ENCODE measurements around the gene NUP85.
"Not testable (repeated sequence)": the region's sequence is repeated elsewhere in the genome, so short reads cannot be mapped to it uniquely, and the experiment has no call there.

NUP85 gene

GRCh38 chr17:75242461-75243042, 37.1 kb downstream of the NUP85 start:
- DNase-seq: no peak

DNA sequence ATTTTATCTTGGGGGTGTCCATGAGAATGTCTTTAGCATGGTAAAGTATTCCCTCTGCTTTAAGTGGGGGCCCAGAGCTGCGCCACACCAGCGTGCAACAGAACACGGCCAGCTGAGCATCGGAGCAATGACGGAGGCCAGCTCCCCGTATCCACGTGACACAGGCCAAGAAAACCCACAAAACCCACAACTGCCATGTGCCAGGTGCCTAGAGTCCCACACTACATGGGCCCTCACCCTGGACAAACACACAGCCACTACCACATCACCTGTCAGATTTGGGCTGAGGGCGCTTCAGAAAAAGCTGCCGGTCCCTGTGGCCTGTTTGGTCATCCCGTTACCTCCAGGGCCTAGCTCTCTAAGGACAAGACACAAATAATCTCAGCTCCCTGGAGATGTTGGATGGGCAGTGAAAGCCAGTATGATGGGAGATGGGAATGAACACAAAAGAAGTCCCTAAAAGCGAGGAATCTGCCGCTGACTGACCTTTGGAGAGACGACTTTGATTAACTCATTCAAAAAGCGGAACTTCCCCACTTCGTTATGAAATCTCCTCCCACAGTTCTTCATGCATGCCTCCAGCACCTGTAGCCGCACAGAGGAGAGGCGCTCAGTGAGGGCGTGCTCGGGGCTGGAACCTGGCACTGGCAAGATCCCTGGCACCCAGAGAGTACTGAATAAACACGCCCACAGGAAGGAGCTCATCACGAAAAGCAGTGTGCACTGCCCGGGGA, 38.8 kb downstream of the NUP85 start:
- no peak for DNase-seq

GRCh38 chr17:75245011-75245410, 39.5 kb downstream of the NUP85 start:
- DNase-seq: no peak

- no peak for DNase-seq
Observed at GRCh38 chr17:75246404-75246803, 40.9 kb downstream of the NUP85 start.

GRCh38 chr17:75249564-75249963, 44.1 kb downstream of the NUP85 start:
- no peak for DNase-seq

GRCh38 chr17:75250009-75250471, 44.6 kb downstream of the NUP85 start:
- DNase-seq: no peak

- DNase-seq: no peak
Observed at GRCh38 chr17:75252039-75252816, 46.7 kb downstream of the NUP85 start.

DNA sequence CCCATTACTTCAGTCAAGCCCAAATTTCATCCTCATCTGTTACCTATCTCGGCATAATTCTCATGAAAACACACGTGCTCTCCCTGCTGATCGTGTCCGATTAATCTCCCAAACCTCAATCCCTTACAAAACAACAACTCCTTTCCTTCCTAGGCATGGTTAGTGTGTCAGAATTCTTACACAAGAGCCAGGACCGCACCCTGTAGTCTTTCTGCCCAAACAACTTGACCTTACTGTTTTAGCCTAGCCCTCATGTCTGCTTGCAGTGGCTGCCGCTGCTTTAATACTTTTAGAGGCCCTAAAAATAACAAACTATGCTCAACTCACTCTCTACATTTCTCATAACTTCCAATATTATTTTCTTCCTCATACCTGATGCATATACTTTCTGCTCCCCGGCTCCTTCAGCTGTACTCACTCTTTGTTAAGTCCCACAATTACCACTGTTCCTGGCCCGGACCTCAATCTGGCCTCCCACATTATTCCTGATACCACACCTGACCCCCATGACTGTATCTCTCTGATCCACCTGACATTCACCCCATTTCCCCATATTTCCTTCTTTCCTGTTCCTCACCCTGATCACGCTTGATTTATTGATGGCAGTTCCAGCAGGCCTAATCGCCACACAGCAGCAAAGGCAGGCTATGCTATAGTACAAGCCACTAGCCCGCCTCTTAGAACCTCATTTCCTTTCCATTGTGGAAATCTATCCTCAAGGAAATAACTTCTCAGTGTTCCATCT, 50.6 kb downstream of the NUP85 start:
- DNase-seq: not testable (repeated sequence)

GRCh38 chr17:75257228-75257627, 51.7 kb downstream of the NUP85 start:
- not testable (repeated sequence) for DNase-seq

DNA sequence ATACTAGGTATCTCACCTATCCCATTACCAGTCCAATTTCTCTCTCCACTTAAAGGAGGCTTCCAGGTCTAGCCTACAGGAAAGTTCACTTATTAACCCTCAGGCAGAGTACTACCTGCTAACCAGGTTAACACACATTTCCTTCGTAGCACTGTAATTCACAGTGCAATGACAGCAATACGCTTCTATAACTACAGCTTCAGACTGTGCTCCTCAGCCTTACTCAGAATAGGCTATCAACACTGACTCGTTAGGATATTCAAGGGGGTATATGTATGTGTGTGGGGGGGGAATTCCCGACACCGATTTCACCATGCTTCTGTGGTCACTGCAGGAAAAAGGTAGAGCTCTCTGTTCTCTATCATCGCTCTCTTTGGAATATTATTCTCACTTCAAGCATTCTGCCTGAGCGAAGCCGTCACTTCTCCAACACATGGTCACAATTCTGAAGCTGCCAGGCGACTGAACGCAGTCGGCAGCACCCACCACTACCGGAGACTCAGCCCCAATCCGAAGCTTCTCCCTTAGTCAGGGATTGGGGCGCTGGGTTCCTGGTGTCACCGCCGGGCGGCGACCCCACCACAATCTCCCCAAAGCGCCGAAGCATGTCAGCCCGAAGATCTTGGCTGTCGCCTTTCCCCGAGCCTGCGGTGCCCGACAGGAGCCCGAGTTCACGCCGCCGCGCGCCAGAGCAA, 55.3 kb downstream of the NUP85 start:
- DNase-seq: no peak

DNA sequence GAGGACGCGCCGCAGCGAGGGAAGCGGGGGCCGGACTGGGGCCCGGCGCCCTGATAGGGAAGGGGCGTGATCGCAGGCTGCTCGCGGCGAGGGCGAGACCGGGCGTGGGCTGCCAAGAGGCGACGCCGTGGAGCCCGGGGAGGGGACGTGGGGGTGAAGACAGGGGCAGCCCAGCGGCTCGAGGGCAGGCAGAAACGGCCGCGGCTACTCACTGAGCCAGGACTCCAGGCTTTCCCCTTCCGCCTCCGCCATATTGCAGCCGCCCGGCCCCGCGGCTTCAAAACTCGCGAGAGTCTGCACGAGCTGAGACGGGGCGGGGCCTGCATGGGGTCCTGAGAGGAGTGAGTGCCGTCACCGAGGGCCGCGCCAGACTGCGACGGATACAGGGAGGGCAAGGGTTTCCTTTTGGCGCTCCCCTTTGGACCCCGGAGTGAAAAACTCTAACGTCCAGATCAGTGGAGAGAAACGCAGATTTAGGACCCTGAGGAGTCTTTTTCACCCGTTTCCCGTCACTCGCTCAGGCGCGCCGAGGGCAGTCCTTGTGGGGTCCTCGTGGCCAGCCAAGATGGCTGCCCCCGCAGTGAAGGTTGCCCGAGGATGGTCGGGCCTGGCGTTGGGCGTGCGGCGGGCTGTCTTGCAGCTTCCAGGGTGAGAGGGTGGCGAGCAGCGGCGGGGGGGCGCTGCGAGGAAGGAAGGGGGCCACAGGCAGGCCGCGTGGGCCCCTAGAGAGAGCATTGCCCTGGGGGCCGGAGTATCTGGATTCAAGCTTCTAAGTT, 56.0 kb downstream of the NUP85 start, which contains the start of the genes GGA3 and MRPS7:
TSS of gene GGA3 (minus strand) at position 271 of the 776 bp plus-strand sequence. CDS start at position 252, 19 bp downstream.
TSS of gene MRPS7 (plus strand) at position 544 of the 776 bp plus-strand sequence. CDS start at position 566, 22 bp downstream.
- peak; percentile 93 to 96 (median 95) for DNase-seq

- DNase-seq: no peak
Observed at GRCh38 chr17:75262112-75262606, 56.7 kb downstream of the NUP85 start.

- DNase-seq: no peak
Observed at GRCh38 chr17:75263055-75263454, 57.6 kb downstream of the NUP85 start.

- no peak for DNase-seq
Observed at GRCh38 chr17:75265614-75266315, 60.3 kb downstream of the NUP85 start.

DNA sequence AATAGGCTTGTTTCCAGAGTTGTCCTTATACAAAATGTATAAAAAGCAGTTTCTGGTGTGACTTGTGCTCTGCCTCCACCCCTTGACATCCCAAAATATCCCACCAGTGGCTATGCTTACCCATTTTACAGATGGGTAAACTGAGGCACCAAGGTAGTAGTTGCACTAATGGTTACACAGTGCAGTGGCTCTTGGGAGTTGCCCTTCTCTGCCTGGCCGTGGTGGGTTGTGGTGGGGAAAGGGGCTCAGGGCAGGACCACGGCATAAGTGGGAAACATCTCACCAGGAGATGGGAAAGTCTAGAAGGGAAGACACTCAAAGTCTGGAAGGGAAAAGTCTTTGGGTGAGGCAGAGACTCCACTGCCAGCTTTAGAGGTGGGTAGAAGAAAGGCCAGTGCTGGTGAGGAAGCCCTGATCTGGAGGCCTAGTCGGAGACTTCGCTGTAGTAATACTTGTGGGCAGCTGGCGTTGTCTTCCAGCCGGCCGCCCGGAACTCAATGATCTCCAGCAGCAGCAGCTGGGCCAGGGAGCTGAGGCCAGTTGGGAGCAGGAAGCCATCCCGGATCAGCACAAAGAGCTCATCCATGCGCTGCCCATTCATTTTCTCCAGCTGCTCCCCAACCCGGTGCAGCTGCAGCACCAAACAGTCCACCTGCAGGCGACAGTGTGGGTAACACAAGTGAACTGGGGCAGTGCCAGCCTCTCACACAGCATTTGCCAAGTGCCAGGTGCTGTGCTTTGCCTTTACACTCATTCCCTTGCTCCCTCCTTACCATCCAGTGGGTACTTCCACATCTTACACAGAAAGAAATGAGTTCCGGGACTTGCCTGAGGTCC, 61.1 kb downstream of the NUP85 start:
- no peak for DNase-seq

- no peak for DNase-seq
Observed at GRCh38 chr17:75267153-75267410, 61.6 kb downstream of the NUP85 start.

- peak in 1 of 3 experiments; percentile 5 for DNase-seq
Observed at GRCh38 chr17:75267411-75268232, 62.1 kb downstream of the NUP85 start.

DNA sequence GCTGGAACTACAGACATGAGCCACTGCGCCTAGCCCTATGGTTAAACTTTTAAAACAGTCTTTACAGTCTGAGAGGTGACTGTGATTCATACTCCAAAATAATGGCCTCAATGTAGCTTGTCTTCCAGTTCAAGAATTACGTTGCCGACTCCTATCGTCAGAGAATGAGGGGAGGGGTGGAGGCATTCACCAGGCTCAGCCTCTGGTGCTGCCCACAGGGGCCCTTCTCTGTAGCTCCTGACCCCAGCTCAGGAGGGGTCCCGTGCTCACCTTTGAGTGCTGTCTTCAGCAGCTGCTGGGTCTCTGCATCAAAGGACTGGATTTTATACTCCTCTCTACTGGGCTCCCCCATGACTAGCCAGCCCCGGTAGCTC, 64.4 kb downstream of the NUP85 start:
- DNase-seq: peak in 1 of 3 experiments; percentile 53
